Bronchus fibroblast of lung (primary cell): Measurements from ENCODE around the gene PCDHA6. TPM values are rescaled to one million over a fixed set of nuclear protein-coding genes. Genes with fewer than 3 reads are reported as not detected.

Source experiments
- total RNA-seq: library from RNA; depleted of rRNA; stranded (reverse); fragments of >200 nt; gene quantifications from 2 replicates; pipeline ENCODE4 v1.2.3, GENCODE V29; 2015

PCDHA6 gene, protein sequence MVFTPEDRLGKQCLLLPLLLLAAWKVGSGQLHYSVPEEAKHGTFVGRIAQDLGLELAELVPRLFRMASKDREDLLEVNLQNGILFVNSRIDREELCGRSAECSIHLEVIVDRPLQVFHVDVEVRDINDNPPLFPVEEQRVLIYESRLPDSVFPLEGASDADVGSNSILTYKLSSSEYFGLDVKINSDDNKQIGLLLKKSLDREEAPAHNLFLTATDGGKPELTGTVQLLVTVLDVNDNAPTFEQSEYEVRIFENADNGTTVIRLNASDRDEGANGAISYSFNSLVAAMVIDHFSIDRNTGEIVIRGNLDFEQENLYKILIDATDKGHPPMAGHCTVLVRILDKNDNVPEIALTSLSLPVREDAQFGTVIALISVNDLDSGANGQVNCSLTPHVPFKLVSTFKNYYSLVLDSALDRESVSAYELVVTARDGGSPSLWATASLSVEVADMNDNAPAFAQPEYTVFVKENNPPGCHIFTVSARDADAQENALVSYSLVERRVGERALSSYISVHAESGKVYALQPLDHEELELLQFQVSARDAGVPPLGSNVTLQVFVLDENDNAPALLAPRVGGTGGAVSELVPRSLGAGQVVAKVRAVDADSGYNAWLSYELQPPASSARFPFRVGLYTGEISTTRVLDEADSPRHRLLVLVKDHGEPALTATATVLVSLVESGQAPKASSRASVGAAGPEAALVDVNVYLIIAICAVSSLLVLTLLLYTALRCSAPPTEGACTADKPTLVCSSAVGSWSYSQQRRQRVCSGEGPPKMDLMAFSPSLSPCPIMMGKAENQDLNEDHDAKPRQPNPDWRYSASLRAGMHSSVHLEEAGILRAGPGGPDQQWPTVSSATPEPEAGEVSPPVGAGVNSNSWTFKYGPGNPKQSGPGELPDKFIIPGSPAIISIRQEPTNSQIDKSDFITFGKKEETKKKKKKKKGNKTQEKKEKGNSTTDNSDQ
- 0.15 TPM in 1 of 2 replicates, not detected in the other for total RNA-seq

DNA sequence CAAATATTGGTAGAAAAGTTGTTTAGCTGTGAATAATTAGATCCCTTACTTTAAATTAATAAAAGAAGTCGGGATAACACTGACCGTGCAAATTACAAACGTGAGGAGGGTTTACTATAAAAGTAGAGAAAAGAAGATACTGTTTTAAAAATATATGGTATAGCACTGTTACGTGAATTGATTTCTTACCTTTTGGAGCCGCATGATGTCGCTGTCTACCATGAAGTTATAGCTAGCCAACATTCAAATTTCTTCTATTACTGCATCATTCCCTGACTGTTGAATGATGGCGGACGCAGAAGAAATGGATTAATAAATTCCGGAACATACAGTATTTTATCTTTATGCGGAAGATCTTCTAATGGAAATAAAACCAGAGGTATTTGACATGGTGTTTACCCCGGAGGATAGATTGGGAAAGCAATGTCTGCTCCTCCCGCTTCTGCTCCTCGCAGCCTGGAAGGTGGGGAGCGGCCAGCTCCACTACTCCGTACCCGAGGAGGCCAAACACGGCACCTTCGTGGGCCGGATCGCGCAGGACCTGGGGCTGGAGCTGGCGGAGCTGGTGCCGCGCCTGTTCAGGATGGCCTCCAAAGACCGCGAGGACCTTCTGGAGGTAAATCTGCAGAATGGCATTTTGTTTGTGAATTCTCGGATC, at the start of gene PCDHA6:
Gene PCDHA6, plus strand, starts transcription at position 257 of the 658 bp plus-strand sequence. Its CDS starts 132 bp downstream, at position 389.

GRCh38 chr5:140785905-140786686, 41.7 kb upstream of the PCDHA6 start, which contains the start of gene PCDHA1:
Gene PCDHA1 (plus strand): TSS chr5:140786140.

GRCh38 chr5:140794595-140795258, 33.0 kb upstream of the PCDHA6 start, which contains the start of gene PCDHA2:
Gene PCDHA2 (plus strand): TSS chr5:140794852.

GRCh38 chr5:140800816-140801493, 26.8 kb upstream of the PCDHA6 start, which contains the start of gene PCDHA3:
Gene PCDHA3 (plus strand): TSS chr5:140801057.

GRCh38 chr5:140806834-140807775, 20.7 kb upstream of the PCDHA6 start, which contains the start of gene PCDHA4:
Gene PCDHA4 (plus strand): TSS chr5:140807068.

GRCh38 chr5:140821375-140822280, 6.1 kb upstream of the PCDHA6 start, which contains the start of gene PCDHA5:
Gene PCDHA5 (plus strand): TSS chr5:140821613.

DNA sequence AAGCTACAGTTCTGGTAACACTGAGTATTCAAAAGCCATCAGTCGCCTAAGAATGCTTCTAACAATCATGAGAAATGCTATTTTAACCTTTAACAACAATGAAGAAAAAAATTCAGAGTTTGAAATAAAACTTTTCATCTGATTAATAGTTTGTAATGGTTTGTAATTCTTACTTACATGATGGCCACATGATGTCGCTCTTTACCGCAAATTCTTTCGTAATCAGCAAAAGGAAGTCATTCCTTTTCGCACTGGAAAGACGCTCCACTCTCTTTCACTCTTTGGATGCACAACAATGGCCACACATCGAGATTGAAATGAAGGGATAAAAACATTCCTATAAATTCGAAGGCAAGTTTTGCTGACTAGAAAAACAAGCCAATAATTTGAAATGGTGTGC, 6.2 kb downstream of the PCDHA6 start, which contains the start of gene PCDHA7:
Gene PCDHA7, plus strand, starts transcription at position 277 of the 400 bp plus-strand sequence. Its CDS starts 115 bp downstream, at position 392.

DNA sequence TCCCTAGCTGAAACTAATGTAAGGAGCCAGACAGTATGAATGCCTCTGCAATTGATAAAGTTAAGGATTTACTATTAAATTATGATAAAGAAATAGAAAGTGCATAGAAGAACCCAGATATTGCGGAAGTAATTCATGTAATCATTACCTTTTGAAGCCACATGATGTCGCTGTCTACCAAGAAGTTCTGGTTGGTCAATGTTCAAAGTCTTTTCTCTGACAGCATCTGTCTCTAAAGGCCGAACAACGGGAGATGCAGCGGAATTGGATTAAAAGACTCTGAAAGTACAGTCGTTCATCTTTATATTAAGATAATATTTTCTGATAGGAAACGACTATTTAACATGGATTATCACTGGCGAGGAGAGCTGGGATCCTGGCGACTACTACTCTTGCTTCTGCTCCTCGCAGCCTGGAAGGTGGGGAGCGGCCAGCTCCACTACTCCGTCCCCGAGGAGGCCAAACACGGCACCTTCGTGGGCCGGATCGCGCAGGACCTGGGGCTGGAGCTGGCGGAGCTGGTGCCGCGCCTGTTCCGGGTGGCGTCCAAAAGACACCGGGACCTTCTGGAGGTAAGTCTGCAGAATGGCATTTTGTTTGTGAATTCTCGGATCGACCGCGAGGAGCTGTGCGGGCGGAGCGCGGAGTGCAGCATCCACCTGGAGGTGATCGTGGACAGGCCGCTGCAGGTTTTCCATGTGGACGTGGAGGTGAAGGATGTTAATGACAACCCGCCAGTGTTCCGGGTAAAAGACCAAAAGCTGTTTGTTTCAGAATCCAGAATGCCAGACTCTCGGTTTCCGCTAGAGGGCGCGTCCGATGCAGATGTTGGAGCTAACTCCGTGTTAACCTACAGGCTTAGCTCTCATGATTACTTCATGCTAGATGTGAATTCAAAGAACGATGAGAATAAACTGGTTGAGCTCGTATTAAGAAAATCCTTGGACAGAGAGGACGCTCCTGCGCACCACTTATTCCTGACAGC, 13.5 kb downstream of the PCDHA6 start, which contains the start of gene PCDHA8:
Gene PCDHA8, plus strand, starts transcription at position 210 of the 985 bp plus-strand sequence. Its CDS starts 135 bp downstream, at position 345.

DNA sequence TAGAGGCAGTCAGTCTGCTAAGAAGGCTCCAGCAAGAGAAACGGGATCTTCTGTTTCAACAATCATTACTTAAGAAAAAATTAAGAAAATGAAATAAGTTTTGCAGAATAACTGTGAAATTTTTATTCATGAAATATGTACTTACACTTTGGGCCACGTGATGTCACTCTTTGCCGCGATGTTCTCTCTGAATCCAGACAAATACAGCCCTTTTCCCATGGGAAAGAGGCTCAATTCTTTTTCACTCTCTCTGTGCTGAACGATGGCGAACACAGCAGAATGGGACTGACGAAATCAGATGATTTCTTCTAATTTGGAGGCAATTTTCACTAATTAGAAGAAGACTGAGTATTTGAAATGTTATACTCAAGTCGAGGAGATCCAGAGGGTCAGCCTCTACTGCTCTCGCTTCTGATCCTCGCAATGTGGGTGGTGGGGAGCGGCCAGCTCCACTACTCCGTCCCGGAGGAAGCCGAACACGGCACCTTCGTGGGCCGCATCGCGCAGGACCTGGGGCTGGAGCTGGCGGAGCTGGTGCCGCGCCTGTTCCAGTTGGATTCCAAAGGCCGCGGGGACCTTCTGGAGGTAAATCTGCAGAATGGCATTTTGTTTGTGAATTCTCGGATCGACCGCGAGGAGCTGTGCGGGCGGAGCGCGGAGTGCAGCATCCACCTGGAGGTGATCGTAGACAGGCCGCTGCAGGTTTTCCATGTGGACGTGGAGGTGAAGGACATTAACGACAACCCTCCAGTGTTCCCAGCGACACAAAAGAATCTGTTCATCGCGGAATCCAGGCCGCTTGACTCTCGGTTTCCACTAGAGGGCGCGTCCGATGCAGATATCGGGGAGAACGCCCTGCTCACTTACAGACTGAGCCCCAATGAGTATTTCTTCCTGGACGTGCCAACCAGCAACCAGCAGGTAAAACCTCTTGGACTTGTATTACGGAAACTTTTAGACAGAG, 20.7 kb downstream of the PCDHA6 start, which contains the start of gene PCDHA9:
Gene PCDHA9, plus strand, starts transcription at position 244 of the 964 bp plus-strand sequence. Its CDS starts 114 bp downstream, at position 358.

GRCh38 chr5:140855772-140856674, 28.3 kb downstream of the PCDHA6 start, which contains the start of gene PCDHA10:
Gene PCDHA10 (plus strand): TSS chr5:140855897. CDS start chr5:140856049, 152 bp downstream.

DNA sequence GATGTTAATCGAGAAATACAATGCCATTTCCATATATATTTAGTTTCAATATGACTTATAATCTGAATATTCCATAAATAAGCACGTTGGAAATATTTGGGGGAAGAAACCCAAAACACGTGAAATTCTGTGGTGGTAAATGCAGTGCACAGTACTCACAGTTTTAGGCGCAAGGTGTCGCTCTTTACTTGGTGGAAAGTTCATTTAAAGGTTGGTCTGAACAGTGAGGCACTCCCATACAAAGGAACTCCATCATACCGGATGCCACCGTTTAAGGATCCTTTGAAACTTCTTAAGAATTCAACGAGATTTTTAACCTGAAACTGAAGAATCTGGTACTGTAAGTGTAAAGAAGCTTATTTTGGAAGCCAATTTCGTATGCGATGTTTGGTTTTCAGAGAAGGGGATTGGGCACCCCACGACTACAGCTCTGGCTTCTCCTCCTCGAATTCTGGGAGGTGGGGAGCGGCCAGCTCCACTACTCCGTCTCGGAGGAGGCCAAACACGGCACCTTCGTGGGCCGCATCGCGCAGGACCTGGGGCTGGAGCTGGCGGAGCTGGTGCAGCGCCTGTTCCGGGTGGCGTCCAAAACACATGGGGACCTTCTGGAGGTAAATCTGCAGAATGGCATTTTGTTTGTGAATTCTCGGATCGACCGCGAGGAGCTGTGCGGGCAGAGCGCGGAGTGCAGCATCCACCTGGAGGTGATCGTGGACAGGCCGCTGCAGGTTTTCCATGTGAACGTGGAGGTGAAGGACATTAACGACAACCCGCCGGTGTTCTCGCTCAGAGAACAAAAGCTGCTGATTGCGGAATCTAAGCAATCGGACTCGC, 41.2 kb downstream of the PCDHA6 start, which contains the start of gene PCDHA11:
Gene PCDHA11, plus strand, starts transcription at position 237 of the 834 bp plus-strand sequence. Its CDS starts 147 bp downstream, at position 384.

DNA sequence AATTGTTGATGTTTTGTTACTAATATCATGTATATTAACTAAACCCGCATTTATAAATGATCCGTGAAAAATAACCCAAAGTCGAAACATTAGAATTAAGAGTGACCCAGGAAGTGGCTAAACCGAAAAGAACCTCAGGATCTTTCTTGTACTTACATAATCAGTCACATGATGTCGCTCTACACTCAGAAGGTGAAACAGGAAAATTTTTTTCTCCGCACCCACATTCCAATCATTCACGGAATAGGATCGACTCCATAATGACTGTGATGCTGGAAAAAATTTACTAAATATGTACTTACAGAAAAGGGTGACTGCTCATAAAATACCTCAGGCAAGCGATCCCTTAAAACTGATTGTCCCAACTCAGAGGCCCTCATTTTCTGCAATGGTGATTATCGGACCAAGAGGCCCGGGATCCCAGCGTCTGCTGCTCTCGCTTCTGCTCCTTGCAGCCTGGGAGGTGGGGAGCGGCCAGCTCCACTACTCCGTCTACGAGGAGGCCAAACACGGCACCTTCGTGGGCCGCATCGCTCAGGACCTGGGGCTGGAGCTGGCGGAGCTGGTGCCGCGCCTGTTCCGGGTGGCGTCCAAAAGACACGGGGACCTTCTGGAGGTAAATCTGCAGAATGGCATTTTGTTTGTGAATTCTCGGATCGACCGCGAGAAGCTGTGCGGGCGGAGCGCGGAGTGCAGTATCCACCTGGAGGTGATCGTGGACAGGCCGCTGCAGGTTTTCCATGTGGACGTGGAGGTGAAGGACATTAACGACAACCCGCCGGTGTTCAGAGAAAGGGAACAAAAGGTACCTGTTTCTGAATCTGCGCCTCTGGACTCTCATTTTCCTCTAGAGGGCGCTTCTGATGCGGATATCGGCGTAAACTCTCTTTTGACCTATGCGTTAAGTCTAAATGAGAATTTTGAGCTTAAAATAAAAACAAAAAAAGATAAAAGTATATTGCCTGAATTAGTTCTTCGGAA, 47.6 kb downstream of the PCDHA6 start, which contains the start of gene PCDHA12:
Gene PCDHA12, plus strand, starts transcription at position 224 of the 981 bp plus-strand sequence. Its CDS starts 165 bp downstream, at position 389.

